CMK (cell line): ENCODE measurements around the gene CPNE6.
"Not testable (repeated sequence)": the region's sequence is repeated elsewhere in the genome, so short reads cannot be mapped to it uniquely, and the experiment has no call there.

Source experiments
- DNase-seq: peaks from one replicate; pipeline ENCODE4 v3.0.0-alpha.2; 2010; ENCODE audit warnings: low read depth

The CPNE6 gene

DNA sequence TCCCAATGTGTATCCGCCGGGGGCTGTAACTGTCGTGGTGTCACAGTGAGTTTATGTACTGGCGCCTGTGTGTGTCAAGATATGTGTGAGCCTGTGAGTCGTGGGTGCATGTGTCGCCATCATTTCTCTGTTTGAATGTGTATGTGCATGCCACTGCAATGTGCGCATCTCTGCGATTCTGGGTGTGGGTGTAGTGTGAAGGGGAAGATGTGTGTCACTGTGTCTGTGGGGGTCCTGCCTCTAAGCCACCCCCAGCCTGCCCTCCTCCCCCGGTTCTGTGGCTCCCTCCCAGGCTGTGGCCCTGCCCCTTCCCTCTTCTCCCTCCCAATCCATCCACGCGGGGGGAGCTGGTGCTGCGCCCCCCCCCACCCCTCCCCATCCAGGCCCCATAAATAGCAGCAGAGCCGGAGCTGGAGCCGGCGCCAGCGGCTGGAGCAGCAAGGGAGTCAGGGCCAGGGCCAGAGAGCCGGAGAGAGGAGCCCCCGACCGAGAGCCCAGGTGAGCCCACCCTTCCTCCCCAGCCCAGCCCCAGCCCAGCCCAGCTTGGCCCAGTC is at the start of gene CPNE6:
Gene CPNE6, plus strand, starts transcription at position 419 of the 554 bp plus-strand sequence. CDS start 1,375 bp downstream, outside the sequence.
- DNase-seq = no peak

DNA sequence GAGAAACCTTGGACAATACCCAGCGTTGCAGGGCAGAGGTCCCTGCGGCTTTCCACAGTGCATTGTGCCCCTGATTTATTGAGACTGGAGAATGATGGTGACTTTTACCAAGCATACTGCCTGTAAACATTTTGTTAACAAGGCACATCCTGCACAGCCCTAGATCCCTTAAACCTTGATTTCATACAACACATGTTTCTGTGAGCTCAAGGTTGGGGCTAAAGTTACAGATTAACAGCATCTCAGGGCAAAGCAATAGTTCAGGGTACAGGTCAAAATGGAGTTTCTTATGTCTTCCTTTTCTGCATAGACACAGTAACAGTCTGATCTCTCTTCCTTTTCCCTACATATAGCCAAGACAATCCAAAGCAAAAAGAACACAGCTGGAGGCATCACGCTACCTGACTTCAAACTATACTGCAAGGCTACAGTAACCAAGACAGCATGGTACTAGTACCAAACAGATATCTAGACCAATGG is 46.4 kb upstream of the CPNE6 start:
- DNase-seq = not testable (repeated sequence)

DNA sequence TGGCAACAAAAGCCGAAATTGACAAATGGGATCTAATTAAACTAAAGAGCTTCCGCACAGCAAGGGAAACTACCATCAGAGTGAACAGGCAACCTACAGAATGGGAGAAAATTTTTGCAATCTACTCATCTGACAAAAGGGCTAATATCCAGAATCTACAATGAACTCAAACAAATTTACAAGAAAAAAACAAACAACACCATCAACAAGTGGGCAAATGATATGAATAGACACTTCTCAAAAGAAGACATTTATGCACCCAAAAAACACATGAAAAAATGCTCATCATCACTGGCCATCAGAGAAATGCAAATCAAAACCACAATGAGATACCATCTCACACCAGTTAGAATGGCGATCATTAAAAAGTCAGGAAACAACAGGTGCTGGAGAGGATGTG is 41.7 kb upstream of the CPNE6 start:
- DNase-seq = not testable (repeated sequence)

DNA sequence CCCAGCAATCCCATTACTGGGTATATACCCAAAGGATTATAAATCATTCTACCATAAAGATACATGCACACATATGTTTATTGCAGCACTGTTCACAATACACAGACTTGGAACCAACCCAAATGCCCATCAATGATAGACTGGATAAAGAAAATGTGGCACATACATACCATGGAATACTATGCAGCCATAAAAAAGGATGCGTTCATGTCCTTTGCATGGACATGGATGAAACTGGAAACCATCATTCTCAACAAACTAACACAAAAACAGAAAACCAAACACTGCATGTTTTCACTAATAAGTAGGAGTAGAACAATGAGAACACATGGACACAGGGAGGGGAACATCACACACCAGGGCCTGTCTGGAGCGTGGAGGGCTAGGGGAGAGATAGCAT is 40.0 kb upstream of the CPNE6 start:
- not testable (repeated sequence) for DNase-seq

- DNase-seq = no peak
These were observed 38.5 kb upstream of the CPNE6 start for GRCh38 chr14:24032727-24033418.

DNA sequence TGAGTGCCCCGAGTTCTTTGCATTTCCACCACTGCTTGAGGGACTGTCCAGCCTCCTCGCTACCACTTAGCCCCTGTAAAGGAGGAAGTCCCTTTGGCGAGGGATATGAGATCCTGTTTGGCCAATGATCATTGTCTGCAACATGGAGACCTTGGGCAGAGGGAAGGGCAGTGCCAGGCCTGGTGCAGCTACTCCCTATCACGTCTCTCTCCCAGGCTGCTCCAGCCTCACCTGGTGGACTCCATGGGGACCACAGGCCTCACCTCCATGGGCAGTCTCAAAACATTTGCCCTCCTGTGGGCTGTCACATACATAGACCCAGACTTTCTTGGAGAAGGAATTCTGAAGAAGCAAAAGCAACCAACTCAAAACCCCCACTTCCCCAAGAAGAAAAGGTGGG is 35.6 kb upstream of the CPNE6 start:
- DNase-seq = not testable (repeated sequence)

DNA sequence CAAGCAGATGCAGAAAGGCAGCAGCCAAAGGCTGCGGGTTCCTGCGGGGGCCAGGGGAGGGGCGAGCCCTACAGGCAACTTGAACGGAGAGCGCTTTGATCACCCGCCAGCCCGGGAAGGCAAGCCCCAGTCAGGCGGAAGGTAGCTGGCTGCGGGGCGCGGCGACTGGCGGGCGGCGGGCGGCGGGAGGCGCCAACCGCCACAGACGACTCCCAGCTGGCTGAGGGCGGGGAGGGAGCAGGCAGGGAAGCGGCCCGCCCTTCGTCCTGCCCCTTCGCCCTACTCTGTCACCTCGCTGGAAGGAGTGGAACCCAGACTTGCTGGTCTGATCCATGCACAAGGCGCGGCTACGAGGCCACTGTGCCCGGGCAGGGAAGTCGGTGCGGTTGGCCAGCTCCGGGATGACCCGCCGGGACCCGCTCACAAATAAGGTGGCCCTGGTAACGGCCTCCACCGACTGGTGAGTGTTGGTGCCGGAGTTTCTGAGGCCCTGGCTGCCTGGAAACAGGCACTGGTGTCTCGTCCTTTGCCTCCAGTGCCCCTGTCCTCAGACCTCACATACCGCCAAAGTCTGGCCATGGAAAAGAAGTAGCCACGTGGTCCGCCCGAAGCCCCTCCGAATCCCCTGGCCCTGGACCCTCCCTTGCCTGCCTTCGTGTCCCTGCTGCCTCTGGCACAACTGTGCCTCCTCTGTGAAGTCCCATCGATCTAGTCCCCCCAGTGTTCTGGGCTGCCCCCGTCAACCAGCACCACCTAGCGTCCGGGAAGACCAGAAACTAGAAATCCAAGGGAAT is 35.0 kb upstream of the CPNE6 start:
- peak; percentile 24 for DNase-seq

DNA sequence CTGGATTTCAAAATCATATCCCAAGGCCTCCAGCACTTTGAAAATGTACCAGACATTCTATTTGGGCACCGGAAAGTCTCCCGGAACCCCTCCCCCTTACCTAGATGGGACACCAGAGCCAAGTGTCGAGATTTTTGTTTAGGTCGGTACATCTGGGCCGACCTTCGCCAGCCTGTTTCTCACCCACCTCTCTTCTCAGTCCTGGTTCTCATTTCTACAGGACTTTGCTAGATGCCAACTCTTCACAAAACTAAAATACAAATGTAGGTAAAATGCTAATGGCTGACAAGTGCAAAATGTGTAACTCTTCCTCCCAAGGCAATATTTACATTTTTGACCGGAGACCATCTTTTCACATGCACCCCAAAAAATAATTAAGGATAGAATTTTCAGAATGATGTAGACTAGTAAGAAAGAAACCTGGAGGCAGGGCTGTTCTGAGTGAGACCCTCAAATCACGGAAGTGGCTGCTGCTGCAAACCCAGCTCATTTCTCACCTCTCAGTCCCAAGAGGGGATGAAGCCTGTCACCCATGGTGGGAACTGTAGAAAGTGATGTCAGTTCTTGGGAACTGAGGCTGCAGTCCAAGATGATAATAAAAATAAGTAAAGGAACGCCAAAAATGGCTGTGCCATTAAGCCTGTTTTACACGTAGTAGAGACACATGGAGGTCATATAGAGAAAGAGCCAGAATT is 34.3 kb upstream of the CPNE6 start:
- DNase-seq = not testable (repeated sequence)

DNA sequence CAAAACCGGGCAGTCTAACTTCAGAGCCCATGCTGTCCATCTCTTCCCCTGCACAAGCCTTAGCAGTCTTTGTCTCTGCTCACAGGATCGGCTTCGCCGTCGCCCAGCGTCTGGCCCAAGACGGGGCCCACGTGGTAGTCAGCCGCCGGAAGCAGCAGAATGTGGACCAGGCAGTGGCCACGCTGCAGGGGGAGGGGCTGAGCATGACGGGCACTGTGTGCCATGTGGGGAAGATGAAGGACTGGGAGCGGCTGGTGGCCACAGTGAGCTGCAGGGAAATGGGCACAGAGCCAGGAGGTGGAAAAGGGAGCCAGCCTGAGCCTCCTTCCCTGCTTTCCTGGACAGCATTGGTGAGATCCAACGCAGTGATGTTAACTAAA is 33.7 kb upstream of the CPNE6 start:
- no peak for DNase-seq

DNA sequence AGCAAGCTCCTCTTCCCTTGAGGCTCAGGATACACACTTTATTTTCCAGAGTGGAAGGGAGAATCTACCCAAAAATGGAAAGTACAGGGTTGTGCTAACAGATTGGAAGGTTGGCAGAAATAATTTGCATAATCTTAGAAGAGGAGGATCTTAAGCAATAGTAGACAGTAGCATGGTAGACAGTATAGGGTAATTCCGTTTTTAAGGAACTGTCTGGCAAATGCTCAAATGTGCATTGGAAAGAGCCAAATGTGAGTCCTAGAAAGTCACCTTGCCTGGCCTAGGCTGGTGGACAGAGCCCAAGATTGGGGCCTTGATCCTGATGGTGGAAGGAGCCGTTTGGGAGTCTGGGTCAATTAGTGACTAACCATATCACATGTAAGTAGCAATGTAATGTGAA is 32.7 kb upstream of the CPNE6 start:
- no peak for DNase-seq

GRCh38 chr14:24040692-24041091 is 30.7 kb upstream of the CPNE6 start:
- DNase-seq = no peak

DNA sequence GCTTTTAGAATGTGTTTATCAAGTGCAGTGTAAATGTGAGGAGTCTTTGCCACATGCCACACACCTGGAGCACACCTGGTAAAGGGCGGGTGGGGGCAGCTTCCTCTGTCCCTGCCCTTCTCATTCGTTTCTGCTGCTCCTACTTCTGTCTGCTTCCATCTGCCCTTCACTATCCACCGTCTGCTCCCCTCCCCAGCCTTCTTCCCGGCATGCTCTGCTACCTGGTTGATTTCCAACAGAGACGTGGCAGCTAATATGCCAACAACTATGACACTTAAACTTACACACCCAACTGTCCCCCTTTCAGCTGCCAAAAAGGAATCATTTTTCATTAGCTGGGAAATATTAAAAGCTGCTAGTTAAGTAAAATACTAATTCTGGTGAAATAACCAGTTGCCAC is 28.6 kb upstream of the CPNE6 start:
- no peak for DNase-seq

DNA sequence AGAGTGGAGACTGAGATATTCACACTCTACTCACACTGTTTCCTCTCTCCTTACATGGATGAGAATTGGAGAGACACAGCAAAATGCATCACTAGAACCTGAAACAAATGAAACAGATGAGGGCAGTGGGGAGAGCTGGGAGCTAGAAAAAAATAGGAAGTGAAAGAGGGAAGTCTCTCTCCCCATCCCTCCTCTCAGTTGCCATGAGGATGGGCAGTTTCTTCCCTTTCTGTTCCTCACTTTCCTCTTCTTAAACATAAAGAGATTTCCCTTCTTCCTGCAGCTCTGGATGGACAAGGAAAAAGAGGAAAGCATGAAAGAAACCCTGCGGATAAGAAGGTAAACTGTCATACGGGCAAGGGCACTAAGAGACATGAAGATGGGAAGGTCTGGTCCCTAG is 22.4 kb upstream of the CPNE6 start:
- not testable (repeated sequence) for DNase-seq

- not testable (repeated sequence) for DNase-seq
These were observed 20.6 kb upstream of the CPNE6 start for GRCh38 chr14:24050753-24051152.

DNA sequence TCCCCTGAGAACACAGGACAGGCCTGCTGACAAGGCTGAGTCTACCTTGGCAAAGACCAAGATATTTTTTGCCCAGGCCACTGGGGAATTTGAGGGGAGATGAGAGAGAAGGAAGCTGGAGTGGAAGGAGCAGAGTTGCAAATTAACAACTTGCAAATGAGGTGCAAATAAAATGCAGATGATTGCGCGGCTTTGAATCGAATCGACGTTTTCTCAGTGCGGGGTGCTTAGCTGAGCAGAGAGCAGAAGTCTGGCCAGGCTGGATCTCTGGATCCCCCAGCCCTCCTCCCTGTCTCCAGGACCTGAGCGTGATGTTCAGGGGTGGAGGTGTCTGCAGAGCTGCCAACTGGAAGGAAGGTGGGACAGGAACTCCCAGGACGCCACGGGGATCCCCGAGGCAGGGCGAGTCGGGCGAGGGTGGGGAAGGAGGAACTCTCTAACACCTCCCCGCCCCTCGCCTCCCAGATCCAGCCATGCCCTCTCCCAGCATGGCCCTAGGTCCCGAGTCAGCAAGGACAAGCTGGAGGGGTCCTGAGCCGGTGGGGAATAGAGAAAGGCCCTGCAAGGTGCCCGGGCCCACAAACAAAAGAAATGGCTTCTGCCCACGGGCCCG is 20.1 kb upstream of the CPNE6 start:
- DNase-seq = no peak

- peak; percentile 25 for DNase-seq
These were observed 19.3 kb upstream of the CPNE6 start, which contains the start of gene CARMIL3 for GRCh38 chr14:24051789-24052655. Gene CARMIL3 (plus strand): TSS chr14:24052009. CDS start chr14:24052154, 145 bp downstream.

GRCh38 chr14:24052656-24053547 is 18.5 kb upstream of the CPNE6 start:
- DNase-seq = no peak

DNA sequence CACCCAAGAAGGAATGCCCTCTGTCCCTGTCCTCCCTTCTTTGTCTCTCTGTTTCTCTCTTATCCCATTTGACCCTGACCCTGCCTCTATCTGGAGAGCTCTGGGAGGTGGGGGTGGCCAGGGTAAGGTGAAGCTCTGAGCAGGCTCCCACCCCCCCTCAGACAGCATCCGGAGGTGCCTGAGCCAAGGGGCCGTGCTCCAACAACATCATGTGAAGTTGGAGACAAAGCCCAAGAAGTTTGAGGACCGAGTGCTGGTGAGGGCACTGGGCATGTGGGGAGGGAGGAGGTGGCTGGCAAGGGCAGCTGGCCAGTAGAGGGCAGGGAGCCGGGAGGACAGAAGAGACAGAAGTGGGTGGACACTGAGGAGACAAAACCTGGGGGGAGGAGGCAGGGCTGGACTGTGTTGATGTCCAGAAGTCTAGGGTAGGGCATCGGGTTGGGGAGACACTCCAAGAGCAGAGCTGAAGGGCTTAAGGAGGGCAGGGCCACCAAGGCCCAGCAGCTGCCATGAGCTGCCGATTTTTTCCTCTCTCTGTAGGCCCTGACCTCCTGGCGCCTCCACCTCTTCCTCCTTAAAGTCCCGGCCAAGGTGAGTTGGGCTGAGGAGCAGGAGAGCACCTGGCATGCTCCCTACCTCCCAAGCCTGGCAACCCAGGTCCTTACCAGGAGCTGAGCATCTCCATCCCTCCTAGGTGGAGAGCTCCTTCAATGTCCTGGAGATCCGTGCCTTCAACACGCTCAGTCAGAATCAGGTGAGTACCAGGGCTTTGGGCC is 17.6 kb upstream of the CPNE6 start:
- DNase-seq = no peak

GRCh38 chr14:24054324-24054641 is 17.1 kb upstream of the CPNE6 start:
- DNase-seq = no peak
